OCI-LY7 (cell line): Measurements from ENCODE around the gene COL8A2. TPM values are rescaled to one million over a fixed set of nuclear protein-coding genes. Genes with fewer than 3 reads are reported as not detected.

Source experiments
- BruUV-seq: library from RNA; stranded (reverse); fragments of 400-500 nt; replicated peaks from 2 replicates; lab custom pipeline; 2021; lab: Mats Ljungman, UMichigan
- CTCF ChIA-PET: fragments of 300-600 bp; sonication (Branson Sonifier 250); formaldehyde crosslinking; loops from one replicate; lab custom pipeline; 2022; ENCODE audit warnings: antibody characterized with exemption; ENCODE audit not compliant: unreplicated experiment; lab: Charles Lee
- POLR2A ChIA-PET: fragments of 300-600 bp; sonication (Branson Sonifier 250); formaldehyde crosslinking; loops from one replicate; lab custom pipeline; 2022; ENCODE audit warnings: antibody characterized with exemption; lab: Charles Lee
- DNase-seq: peaks from one replicate; pipeline ENCODE4 v3.0.0-alpha.2; 2015; ENCODE audit warnings: low spot score
- H2AFZ ChIP-seq: fragments of 200-600 bp; sonication (generic), shearing (Covaris generic); 2 replicates; pipeline ENCODE4 v1.6.1; 2014; ENCODE audit warnings: mild to moderate bottlenecking, antibody characterized with exemption, low read length, moderate library complexity
- H3K27ac ChIP-seq: fragments of 200-600 bp; sonication (generic); 2 replicates; pipeline ENCODE4 v1.5.1; 2014; ENCODE audit warnings: mixed run types, low read depth, mild to moderate bottlenecking, moderate library complexity, low read length, inconsistent platforms; ENCODE audit not compliant: poor library complexity, severe bottlenecking
- H3K36me3 ChIP-seq: fragments of 200-600 bp; sonication (generic); 2 replicates; pipeline ENCODE4 v1.6.1; 2014; ENCODE audit warnings: mild to moderate bottlenecking, antibody characterized with exemption, low read length, moderate library complexity, mixed read lengths; ENCODE audit not compliant: insufficient read depth
- H3K4me1 ChIP-seq: fragments of 200-600 bp; sonication (generic); 2 replicates; pipeline ENCODE4 v1.5.1; 2014; ENCODE audit warnings: mild to moderate bottlenecking, low read length; ENCODE audit not compliant: insufficient read depth, poor library complexity, severe bottlenecking
- H3K4me2 ChIP-seq: fragments of 200-600 bp; sonication (generic); 2 replicates; pipeline ENCODE4 v1.6.1; 2014; ENCODE audit warnings: mild to moderate bottlenecking, low read length
- H3K4me3 ChIP-seq: fragments of 200-600 bp; sonication (generic); 2 replicates; pipeline ENCODE4 v1.5.1; 2014; ENCODE audit warnings: mild to moderate bottlenecking, low read depth, low read length; ENCODE audit not compliant: poor library complexity, severe bottlenecking
- H3K79me2 ChIP-seq: fragments of 200-600 bp; sonication (generic); 2 replicates; pipeline ENCODE4 v1.6.1; 2016; ENCODE audit warnings: low read depth, mild to moderate bottlenecking, low read length, moderate library complexity, mixed read lengths; ENCODE audit not compliant: insufficient read depth
- H3K9me2 ChIP-seq: fragments of 200-600 bp; sonication (generic); 2 replicates; pipeline ENCODE4 v1.6.1; 2016; ENCODE audit warnings: mild to moderate bottlenecking, low read length, mixed read lengths; ENCODE audit not compliant: insufficient read depth
- H3K9me3 ChIP-seq: fragments of 200-600 bp; sonication (generic); 2 replicates; pipeline ENCODE4 v1.6.1; 2014; ENCODE audit warnings: mild to moderate bottlenecking, mixed run types, low read length, mixed read lengths
- H4K20me1 ChIP-seq: fragments of 200-600 bp; sonication (generic); 2 replicates; pipeline ENCODE4 v1.6.1; 2014; ENCODE audit warnings: mild to moderate bottlenecking, antibody characterized with exemption, low read length, moderate library complexity, mixed read lengths; ENCODE audit not compliant: insufficient read depth
- EZH2phosphoT487 ChIP-seq: fragments of 200-600 bp; sonication (generic); IDR thresholded peaks from 2 replicates; pipeline ENCODE4 v1.6.1; 2018; ENCODE audit warnings: low read depth, borderline replicate concordance, mild to moderate bottlenecking, mixed run types, antibody characterized with exemption, low read length, moderate library complexity, mixed read lengths
- intact Hi-C: fragments of 100-400 bp; cut with micrococcal nuclease; formaldehyde crosslinking; loops from one replicate; pipeline ENCODE4 v1.10.0; 2022; ENCODE audit not compliant: unreplicated experiment
- total RNA-seq, 2 experiments: library from RNA; depleted of rRNA in 1 of 2; stranded (reverse); fragments of >200 nt in 1 of 2; shearing (Covaris generic) in 1 of 2; gene quantifications; 2 replicates each; pipeline ENCODE4 v1.2.3, GENCODE V29; 2014 to 2022
- TF ChIP-seq, protein P1 (sequence below): fragments of 200-600 bp; sonication (generic); conservative IDR thresholded peaks from 2 replicates; pipeline ENCODE4 v1.5.1; 2014; ENCODE audit warnings: mild to moderate bottlenecking, antibody characterized with exemption, low read length, moderate library complexity, mixed read lengths

COL8A2 gene
- total RNA-seq, 2 experiments from 2014 or later, result not detected

DNA sequence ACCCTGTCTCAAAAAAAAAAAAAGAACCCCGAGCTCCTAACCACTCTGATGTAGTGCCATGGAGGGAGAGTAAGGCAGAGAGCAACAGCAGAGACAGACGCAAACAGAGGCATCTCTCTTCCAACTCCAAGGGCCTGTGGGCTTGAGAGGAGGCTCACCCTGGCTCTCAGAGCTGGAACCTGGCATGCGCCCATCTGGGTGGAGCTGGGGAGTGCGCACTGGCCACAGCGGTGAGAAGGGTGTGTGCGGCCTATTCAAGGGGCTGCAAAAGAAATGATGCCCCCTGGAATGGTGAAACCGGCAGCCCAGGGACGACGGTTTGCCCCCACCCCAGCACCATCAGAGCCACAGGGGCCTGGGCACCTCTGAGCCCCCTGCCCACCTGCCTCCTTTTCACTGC, 17.6 kb downstream of the COL8A2 start:
- no TSS peak for BruUV-seq
- no peak for TF ChIP-seq EZH2phosphoT487
- TF ChIP-seq, protein P1, sequence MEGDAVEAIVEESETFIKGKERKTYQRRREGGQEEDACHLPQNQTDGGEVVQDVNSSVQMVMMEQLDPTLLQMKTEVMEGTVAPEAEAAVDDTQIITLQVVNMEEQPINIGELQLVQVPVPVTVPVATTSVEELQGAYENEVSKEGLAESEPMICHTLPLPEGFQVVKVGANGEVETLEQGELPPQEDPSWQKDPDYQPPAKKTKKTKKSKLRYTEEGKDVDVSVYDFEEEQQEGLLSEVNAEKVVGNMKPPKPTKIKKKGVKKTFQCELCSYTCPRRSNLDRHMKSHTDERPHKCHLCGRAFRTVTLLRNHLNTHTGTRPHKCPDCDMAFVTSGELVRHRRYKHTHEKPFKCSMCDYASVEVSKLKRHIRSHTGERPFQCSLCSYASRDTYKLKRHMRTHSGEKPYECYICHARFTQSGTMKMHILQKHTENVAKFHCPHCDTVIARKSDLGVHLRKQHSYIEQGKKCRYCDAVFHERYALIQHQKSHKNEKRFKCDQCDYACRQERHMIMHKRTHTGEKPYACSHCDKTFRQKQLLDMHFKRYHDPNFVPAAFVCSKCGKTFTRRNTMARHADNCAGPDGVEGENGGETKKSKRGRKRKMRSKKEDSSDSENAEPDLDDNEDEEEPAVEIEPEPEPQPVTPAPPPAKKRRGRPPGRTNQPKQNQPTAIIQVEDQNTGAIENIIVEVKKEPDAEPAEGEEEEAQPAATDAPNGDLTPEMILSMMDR, result no peak
- DNase-seq, result no peak
- no peaks in the 10 kb centered on the region for H3K79me2 ChIP-seq
- H4K20me1 ChIP-seq, result no peaks in the 10 kb centered on the region
- H3K9me2 ChIP-seq, result no peaks in the 10 kb centered on the region
- no peaks in the 10 kb centered on the region for H3K36me3 ChIP-seq
- H3K4me2 ChIP-seq, result no peak overlapping the region
- ChIA-PET POLR2A (no interaction called here), CTCF (no interaction called here)
- H3K9me3 ChIP-seq, result no peaks in the 10 kb centered on the region
- H3K4me3 ChIP-seq, result no peak overlapping the region
- no peaks in the 10 kb centered on the region for H3K4me1 ChIP-seq
- intact Hi-C loops, result no loop called here
- H2AFZ ChIP-seq, result no peak overlapping the region
- no peak overlapping the region for H3K27ac ChIP-seq

DNA sequence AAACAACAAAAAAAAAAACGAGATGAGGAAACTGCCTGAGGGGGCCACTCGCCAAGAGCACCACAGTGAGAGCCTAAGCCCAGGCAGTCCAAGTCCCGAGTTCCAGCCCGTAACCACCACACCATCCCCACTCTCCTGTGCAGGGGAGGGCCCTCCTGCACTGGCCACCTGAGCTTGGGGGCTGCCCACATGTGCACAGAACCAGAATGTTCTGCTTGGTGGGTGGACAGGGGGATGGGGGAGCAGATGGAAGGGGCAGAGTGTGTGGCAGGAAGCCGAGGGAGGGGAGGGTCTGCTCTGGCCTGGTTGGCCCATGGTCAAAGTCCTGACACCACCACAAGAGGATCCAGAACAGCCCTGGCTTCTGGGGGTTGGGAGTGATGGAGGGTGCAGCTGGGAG, 18.8 kb downstream of the COL8A2 start:
- Histone ChIP-seq H2AFZ (no peak overlapping the region), H3K4me2 (no peak overlapping the region), H3K79me2 (no peaks in the 10 kb centered on the region), H3K9me2 (no peaks in the 10 kb centered on the region), H3K9me3 (no peaks in the 10 kb centered on the region), H3K27ac (no peak overlapping the region), H3K4me1 (no peaks in the 10 kb centered on the region), H3K36me3 (no peaks in the 10 kb centered on the region), H4K20me1 (no peaks in the 10 kb centered on the region), H3K4me3 (no peak overlapping the region)
- intact Hi-C loops, result no loop called here
- BruUV-seq, result no TSS peak
- ChIA-PET CTCF (no interaction called here), POLR2A (no interaction called here)
- no peak for TF ChIP-seq EZH2phosphoT487
- TF ChIP-seq, protein P1, result no peak
- no peak for DNase-seq

GRCh38 chr1:36101546-36101945, 23.5 kb downstream of the COL8A2 start:
- intact Hi-C loops, result loop anchor here (5.0 kb wide), 1 partner anchor 46 kb away; the partner anchor contains the start of gene TRAPPC3
- Histone ChIP-seq H3K79me2 (no peaks in the 10 kb centered on the region), H3K27ac (no peak overlapping the region), H3K36me3 (no peaks in the 10 kb centered on the region), H3K4me2 (no peak overlapping the region), H3K9me3 (no peaks in the 10 kb centered on the region), H3K4me1 (no peaks in the 10 kb centered on the region), H3K4me3 (no peak overlapping the region), H4K20me1 (no peaks in the 10 kb centered on the region), H2AFZ (no peak overlapping the region), H3K9me2 (no peaks in the 10 kb centered on the region)
- POLR2A ChIA-PET, result interaction anchor here (0.6 to 1.5 kb wide), 2 partner anchors 9 to 893 kb away, joined by 3 to 5 read pairs; no protein-coding TSS in a partner anchor
- no peak for TF ChIP-seq EZH2phosphoT487
- TF ChIP-seq, protein P1, result no peak
- no peak for DNase-seq
- BruUV-seq, result no TSS peak
- CTCF ChIA-PET, result no interaction called here
